Gastrocnemius medialis (tissue), 4 donors: ENCODE results near the gene GARIN5A. TPM values are rescaled to one million over a fixed set of nuclear protein-coding genes. Genes with fewer than 3 reads are reported as not detected.
A peak's percentile ranks its signal among the peaks of the same experiment; 100 is the strongest.

Experiments used
- ATAC-seq, 2 donors: fragments of 150-250 bp; one replicate each; pipeline ENCODE4 v1.9.1; 2016
- DNase-seq, 2 donors: peaks; one replicate each; pipeline ENCODE4 v3.0.0-alpha.2; 2019
- H3K27ac ChIP-seq, 4 donors: fragments of 200-600 bp; sonication (generic); 1 replicate in 1 of 4; 2 replicates in 3 of 4; pipeline ENCODE4 v1.5.1; 2016 to 2018; ENCODE audit warnings: mild to moderate bottlenecking in 2 of 4, moderate library complexity in 1 of 4
- H3K27me3 ChIP-seq, 3 donors: fragments of 200-600 bp; sonication (generic) in 2 of 3; 1 replicate in 1 of 3; 2 replicates in 2 of 3; pipeline versions ENCODE4 v1.5.1 to v1.6.0; 2016 to 2019; ENCODE audit warnings: mild to moderate bottlenecking in 1 of 3, moderate library complexity in 1 of 3
- H3K36me3 ChIP-seq, 2 donors: fragments of 200-600 bp; sonication (generic) in 1 of 2; one replicate each; pipeline ENCODE4 v1.5.1; 2017 to 2018
- H3K4me1 ChIP-seq, 2 donors: fragments of 200-600 bp; sonication (generic) in 1 of 2; one replicate each; pipeline ENCODE4 v1.5.1; 2016 to 2017; ENCODE audit warnings: mild to moderate bottlenecking in 2 of 2
- H3K4me3 ChIP-seq, 4 donors: fragments of 200-600 bp; sonication (generic) in 3 of 4; 1 replicate in 1 of 4; 2 replicates in 3 of 4; pipeline ENCODE4 v1.5.1; 2016 to 2019; ENCODE audit warnings: mild to moderate bottlenecking in 2 of 4
- H3K9me3 ChIP-seq, 3 donors: fragments of 200-600 bp; sonication (generic) in 2 of 3; 1 replicate in 1 of 3; 2 replicates in 2 of 3; pipeline ENCODE4 v1.5.1; 2016 to 2019
- CTCF ChIP-seq, 5 experiments: fragments of 450-650 bp in 3 of 5; fragments of 200-600 bp in 2 of 5; sonication (generic) in 2 of 5; IDR thresholded peaks in 4 of 5; conservative IDR thresholded peaks in 1 of 5; 1 replicate in 4 of 5; 2 replicates in 1 of 5; pipeline ENCODE4 v1.5.1; 2016 to 2019; ENCODE audit warnings: antibody characterized with exemption in 5 of 5, mild to moderate bottlenecking in 3 of 5, moderate library complexity in 3 of 5
- POLR2A ChIP-seq, 2 donors: fragments of 450-650 bp; IDR thresholded peaks; one replicate each; pipeline ENCODE4 v1.6.1; 2017; ENCODE audit warnings: antibody characterized with exemption in 2 of 2, mild to moderate bottlenecking in 2 of 2, moderate library complexity in 2 of 2
- in situ Hi-C, 4 donors: fragments of 200-750 bp; cut with MboI; loops; one replicate each; pipeline versions ENCODE4 v1.15.0 to v1.8.0; 2017; ENCODE audit warnings: low sequenced_read_pairs in 4 of 4
- intact Hi-C: fragments of 100-400 bp; cut with DNase I; formaldehyde crosslinking; loops from one replicate; pipeline ENCODE4 v1.15.1; 2023; ENCODE audit warnings: low total_unique reads
- total RNA-seq, 4 donors: library from RNA; depleted of rRNA; stranded (reverse); fragments of >200 nt; gene quantifications; one replicate each; pipeline versions ENCODE4 v1.1.0 to v1.2.3, GENCODE V29; 2016

GARIN5A gene
- total RNA-seq, 4 donors from 2014 or later, result 1.2 to 11.0 (median 1.9) TPM; not detected in 1

GRCh38 chr19:50460161-50460765 lies 16.4 kb downstream of the GARIN5A start:
- H3K27me3 ChIP-seq, result peaks cover 7 to 9% (median 9%) of the 10 kb centered on the region in 3 donors
- no peaks in the 10 kb centered on the region for H3K36me3 ChIP-seq
- H3K4me3 ChIP-seq, result no peak overlapping the region
- TF ChIP-seq CTCF (IDR thresholded peaks at IDR 0.05 in 4 of 5, conservative IDR thresholded peaks at IDR 0.05 in 1 of 5), result no peak
- TF ChIP-seq POLR2A (IDR thresholded peaks at IDR 0.05), result no peak
- DNase-seq (no peak), ATAC-seq (no peak)
- no peaks in the 10 kb centered on the region for H3K4me1 ChIP-seq
- in situ Hi-C loops, result loop anchor here in 3 of 4 donors (5.0 to 25.0 kb wide), 2 partner anchors 93 to 98 kb away; partner anchors contain the start of gene NAPSA (in 3 of the 3)
- no peaks in the 10 kb centered on the region for H3K9me3 ChIP-seq
- intact Hi-C loops, result loop anchor here (10.0 kb wide), 1 partner anchor 95 kb away; no protein-coding TSS in a partner anchor
- no peak overlapping the region for H3K27ac ChIP-seq

GRCh38 chr19:50459638-50460037 lies 17.0 kb downstream of the GARIN5A start:
- TF ChIP-seq POLR2A (IDR thresholded peaks at IDR 0.05) (no peak), CTCF (IDR thresholded peaks at IDR 0.05 in 4 of 5, conservative IDR thresholded peaks at IDR 0.05 in 1 of 5) (no peak)
- Histone ChIP-seq H3K4me3 (no peak overlapping the region), H3K36me3 (no peaks in the 10 kb centered on the region), H3K27me3 (peaks cover 7 to 9% (median 9%) of the 10 kb centered on the region in 3 donors), H3K9me3 (no peaks in the 10 kb centered on the region), H3K4me1 (no peaks in the 10 kb centered on the region), H3K27ac (no peak overlapping the region)
- intact Hi-C loops, result loop anchor here (10.0 kb wide), 1 partner anchor 95 kb away; no protein-coding TSS in a partner anchor
- DNase-seq (no peak), ATAC-seq (no peak)
- in situ Hi-C loops, result loop anchor here in 3 of 4 donors (5.0 to 25.0 kb wide), 2 partner anchors 92 to 97 kb away; partner anchors contain the start of gene NAPSA (in 3 of the 3)

- intact Hi-C loops (no loop called here), in situ Hi-C loops (loop anchor here in 1 of 4 donors (25.0 kb wide), 1 partner anchor 97 kb away; the partner anchor contains the start of gene NAPSA)
- H3K4me3 ChIP-seq, result no peak overlapping the region
- H3K27me3 ChIP-seq, result peaks cover 7 to 9% (median 9%) of the 10 kb centered on the region in 3 donors
- ATAC-seq, result no peak
- no peak for DNase-seq
- no peaks in the 10 kb centered on the region for H3K36me3 ChIP-seq
- TF ChIP-seq POLR2A (IDR thresholded peaks at IDR 0.05), result no peak
- H3K27ac ChIP-seq, result peak overlapping the region in 1 of 4 donors; percentile 64
- H3K4me1 ChIP-seq, result no peaks in the 10 kb centered on the region
- no peaks in the 10 kb centered on the region for H3K9me3 ChIP-seq
Measured at GRCh38 chr19:50459067-50459456, 17.6 kb downstream of the GARIN5A start.

- Histone ChIP-seq H3K27me3 (peaks cover 7 to 9% (median 9%) of the 10 kb centered on the region in 3 donors), H3K9me3 (no peaks in the 10 kb centered on the region), H3K4me1 (no peaks in the 10 kb centered on the region), H3K27ac (peak overlapping the region in 1 of 4 donors; percentile 64), H3K4me3 (no peak overlapping the region), H3K36me3 (no peaks in the 10 kb centered on the region)
- intact Hi-C loops, result no loop called here
- in situ Hi-C loops, result loop anchor here in 1 of 4 donors (25.0 kb wide), 1 partner anchor 96 kb away; the partner anchor contains the start of gene NAPSA
- TF ChIP-seq POLR2A (IDR thresholded peaks at IDR 0.05), result no peak
- ATAC-seq, result no peak
- no peak for DNase-seq
Measured at GRCh38 chr19:50458396-50459066, 18.1 kb downstream of the GARIN5A start.

- ATAC-seq (no peak), DNase-seq (no peak)
- intact Hi-C loops, result no loop called here
- in situ Hi-C loops, result loop anchor here in 1 of 4 donors (25.0 kb wide), 1 partner anchor 95 kb away; the partner anchor contains the start of gene NAPSA
- Histone ChIP-seq H3K4me3 (no peak overlapping the region), H3K36me3 (no peaks in the 10 kb centered on the region), H3K27ac (peak overlapping the region in 1 of 4 donors; percentile 18), H3K27me3 (peaks cover 7 to 9% (median 9%) of the 10 kb centered on the region in 3 donors), H3K9me3 (no peaks in the 10 kb centered on the region), H3K4me1 (no peaks in the 10 kb centered on the region)
- TF ChIP-seq CTCF (IDR thresholded peaks at IDR 0.05 in 4 of 5, conservative IDR thresholded peaks at IDR 0.05 in 1 of 5) (no peak), POLR2A (IDR thresholded peaks at IDR 0.05) (no peak)
Measured at GRCh38 chr19:50457300-50457699, 19.3 kb downstream of the GARIN5A start.
